ENCODE data around the gene RNU6-9.
A peak's percentile ranks its signal among the peaks of the same experiment; 100 is the strongest.

The RNU6-9 gene

DNA sequence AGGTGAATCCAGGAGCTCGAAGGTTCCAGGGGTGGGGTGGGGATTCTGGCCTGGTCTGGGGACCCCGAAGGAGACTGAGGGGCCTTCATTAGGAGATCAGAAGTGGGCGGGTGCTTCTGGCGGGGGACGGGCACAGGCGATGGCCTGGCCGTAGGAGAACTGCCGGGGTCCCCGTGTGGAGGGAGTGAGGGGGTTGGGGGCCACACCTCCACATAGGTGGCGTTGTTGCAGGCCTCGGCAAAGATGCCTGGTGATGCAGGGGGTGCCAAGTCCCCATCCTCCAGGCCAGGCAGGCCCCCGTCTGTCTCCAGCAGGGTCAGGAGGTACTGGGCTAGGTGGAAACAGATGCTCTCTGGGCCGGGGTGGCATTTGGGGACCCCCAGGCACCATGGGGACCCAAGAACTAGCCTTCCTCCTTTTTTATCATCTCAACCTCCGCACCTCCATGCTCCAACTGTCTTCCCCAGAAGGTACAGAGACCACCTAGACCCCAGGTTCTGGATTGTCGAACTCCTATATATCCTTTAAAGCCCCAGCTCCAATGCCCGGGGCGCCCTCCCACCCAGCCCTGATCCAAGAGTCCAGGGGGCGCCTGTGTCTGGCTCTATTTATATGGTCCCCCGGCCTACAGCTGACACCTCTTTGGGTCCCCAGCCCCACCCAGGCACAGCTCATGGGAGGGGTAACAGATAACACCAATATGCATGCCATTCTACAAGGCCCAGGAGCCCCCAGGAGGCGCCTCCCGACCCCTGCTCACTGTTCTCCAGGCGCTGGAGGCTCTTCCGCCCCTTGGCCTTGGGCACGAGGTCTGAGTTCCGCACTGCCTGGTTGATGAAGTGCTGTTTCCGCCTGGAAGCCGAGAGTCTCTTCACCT lies 8.2 kb downstream of the RNU6-9 start:
- Histone ChIP-seq H3K4me3 (ENCODE audit: low read length) (no peak overlapping the region), H2AFZ (ENCODE audit: low read depth, low read length) (no peak overlapping the region), H3K36me3 (ENCODE audit: insufficient read depth, low read length) (peaks cover 23% of the 10 kb centered on the region), H3K9me3 (ENCODE audit: low read length) (no peaks in the 10 kb centered on the region), H3K4me1 (ENCODE audit: insufficient read depth, low read length) (peaks cover 7% of the 10 kb centered on the region), H3K27me3 (ENCODE audit: insufficient read depth, low read length) (no peaks in the 10 kb centered on the region)

DNA sequence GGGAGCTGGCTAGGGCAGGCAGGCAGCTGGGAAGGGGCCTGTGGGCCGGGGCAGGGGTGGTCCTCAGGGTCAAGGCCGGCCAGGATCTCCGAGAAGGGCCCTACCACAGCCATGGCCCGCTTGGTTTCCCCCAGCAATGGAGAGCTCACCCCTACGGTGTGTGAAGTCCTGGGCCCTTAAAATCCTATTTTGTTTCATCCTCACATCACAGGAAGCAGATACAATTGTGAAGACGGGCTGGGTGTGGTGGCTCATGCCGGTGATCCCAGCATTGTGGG lies 8.7 kb downstream of the RNU6-9 start:
- H3K4me3 ChIP-seq (ENCODE audit: low read length): no peak overlapping the region
- peaks cover 17% of the 10 kb centered on the region for H3K36me3 ChIP-seq (ENCODE audit: insufficient read depth, low read length)
- H3K27me3 ChIP-seq (ENCODE audit: insufficient read depth, low read length): no peaks in the 10 kb centered on the region
- H3K4me1 ChIP-seq (ENCODE audit: insufficient read depth, low read length): peaks cover 7% of the 10 kb centered on the region
- H2AFZ ChIP-seq (ENCODE audit: low read depth, low read length): no peak overlapping the region
- no peaks in the 10 kb centered on the region for H3K9me3 ChIP-seq (ENCODE audit: low read length)

DNA sequence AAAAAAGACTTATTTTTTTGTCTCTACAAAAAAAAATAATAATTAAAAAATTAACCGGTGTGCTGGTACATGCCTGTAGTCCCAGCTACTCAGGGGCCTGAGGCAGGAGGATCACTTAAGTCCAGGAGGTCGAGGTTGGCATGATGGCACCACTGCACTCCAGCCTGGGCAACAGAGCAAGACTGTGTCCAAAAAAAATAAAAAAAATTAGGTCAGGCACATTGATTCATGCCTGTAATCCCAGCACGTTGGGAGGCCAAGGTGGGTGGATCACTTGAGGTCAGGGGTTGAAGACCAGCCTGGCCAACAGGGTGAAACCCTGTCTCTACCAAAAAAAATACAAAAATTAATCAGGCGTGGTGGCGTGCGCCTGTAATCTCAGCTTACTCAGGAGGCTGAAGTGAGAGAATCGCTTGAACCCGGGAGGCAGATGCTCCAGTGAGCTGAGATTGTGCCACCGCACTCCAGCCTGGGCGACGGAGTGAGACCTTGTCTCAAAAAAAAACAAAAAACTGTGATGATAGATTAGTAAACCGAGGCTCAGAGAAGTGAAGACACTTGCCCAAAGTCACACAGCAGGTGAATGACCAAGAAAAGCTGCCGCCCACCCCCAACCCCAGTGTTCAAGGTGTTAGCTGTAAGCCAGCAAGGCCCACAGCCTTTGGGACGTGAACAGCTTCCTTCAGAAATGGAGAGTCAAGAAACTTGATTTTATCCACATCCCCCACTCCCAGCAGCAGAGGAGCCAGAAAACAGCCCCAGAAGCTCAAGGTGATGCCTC lies 9.4 kb downstream of the RNU6-9 start:
- H3K36me3 ChIP-seq (ENCODE audit: insufficient read depth, low read length): peaks cover 15% of the 10 kb centered on the region
- H3K4me3 ChIP-seq (ENCODE audit: low read length): no peak overlapping the region
- H2AFZ ChIP-seq (ENCODE audit: low read depth, low read length): no peak overlapping the region
- H3K4me1 ChIP-seq (ENCODE audit: insufficient read depth, low read length): peaks cover 7% of the 10 kb centered on the region
- no peaks in the 10 kb centered on the region for H3K27me3 ChIP-seq (ENCODE audit: insufficient read depth, low read length)
- no peaks in the 10 kb centered on the region for H3K9me3 ChIP-seq (ENCODE audit: low read length)

DNA sequence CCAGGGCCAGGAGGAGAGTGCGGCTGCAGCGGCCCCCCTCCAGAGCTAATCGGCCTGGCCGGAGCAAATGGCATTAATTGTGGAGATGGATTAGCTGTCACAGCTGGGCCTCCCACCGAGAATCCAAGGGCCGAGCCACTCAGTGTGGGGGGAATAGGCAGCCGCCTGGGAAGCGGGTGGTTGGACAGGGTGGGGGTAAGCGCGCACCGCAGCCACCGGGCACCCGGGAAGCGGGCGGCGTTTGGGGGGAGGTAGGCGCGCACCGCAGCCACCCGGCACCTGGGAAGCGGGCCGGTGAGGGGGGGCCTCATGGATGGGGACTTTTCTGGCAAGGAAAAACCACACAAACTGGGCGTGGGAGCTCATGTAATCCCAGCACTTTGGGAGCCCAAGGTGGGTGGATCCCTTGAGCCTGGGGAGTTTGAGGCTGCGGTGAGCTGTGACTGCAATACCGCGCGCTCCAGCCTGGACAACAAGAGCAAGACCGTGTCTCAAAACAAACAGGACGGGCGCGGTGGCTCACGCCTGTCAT lies 10.0 kb downstream of the RNU6-9 start:
- Histone ChIP-seq H3K9me3 (ENCODE audit: low read length) (no peaks in the 10 kb centered on the region), H3K27me3 (ENCODE audit: insufficient read depth, low read length) (no peaks in the 10 kb centered on the region), H2AFZ (ENCODE audit: low read depth, low read length) (no peak overlapping the region), H3K4me3 (ENCODE audit: low read length) (no peak overlapping the region), H3K36me3 (ENCODE audit: insufficient read depth, low read length) (peaks cover 15% of the 10 kb centered on the region), H3K4me1 (ENCODE audit: insufficient read depth, low read length) (peaks cover 7% of the 10 kb centered on the region)

DNA sequence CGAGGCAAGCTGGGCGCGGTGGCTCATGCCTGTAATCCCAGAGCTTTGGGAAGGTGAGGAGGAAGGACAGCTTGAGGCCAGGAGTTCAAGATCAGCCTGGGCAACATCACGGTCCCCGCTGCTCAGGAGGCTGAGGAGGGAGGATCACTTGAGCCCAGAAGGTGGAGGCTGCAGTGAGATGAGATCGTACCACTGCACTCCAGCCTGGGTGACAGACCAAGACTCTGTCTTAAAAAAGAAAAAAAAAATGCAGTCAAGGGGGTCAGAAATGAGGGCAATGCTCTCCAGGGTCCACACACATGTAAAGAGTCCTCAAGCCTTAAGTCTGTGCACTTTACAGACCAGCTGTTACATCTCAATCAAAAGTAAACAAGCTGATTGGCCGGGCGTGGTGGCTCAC lies 11.3 kb downstream of the RNU6-9 start:
- Histone ChIP-seq H3K4me1 (ENCODE audit: insufficient read depth, low read length) (no peaks in the 10 kb centered on the region), H3K36me3 (ENCODE audit: insufficient read depth, low read length) (peaks cover 11% of the 10 kb centered on the region), H3K27me3 (ENCODE audit: insufficient read depth, low read length) (no peaks in the 10 kb centered on the region), H3K4me3 (ENCODE audit: low read length) (no peak overlapping the region), H2AFZ (ENCODE audit: low read depth, low read length) (no peak overlapping the region), H3K9me3 (ENCODE audit: low read length) (no peaks in the 10 kb centered on the region)

DNA sequence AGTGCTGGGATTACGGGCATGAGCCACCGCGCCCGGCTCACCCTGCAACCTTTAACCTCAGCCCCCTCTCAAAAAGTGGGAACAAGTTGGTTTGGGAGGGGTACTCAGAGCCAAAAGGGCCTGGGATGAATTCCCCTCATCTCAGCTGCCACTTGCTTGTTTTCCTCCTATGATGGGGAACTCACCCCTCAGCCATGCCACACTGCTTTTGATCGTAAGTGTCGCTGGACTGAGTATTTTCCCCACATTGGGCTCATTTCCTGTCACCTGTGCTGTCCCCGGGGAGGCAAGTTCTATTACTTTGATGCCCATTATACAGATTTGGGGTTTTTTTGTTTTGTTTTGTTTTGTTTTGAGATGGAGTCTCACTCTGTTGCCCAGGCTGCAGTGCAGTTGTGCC lies 13.2 kb downstream of the RNU6-9 start:
- H3K27me3 ChIP-seq (ENCODE audit: insufficient read depth, low read length): no peaks in the 10 kb centered on the region

DNA sequence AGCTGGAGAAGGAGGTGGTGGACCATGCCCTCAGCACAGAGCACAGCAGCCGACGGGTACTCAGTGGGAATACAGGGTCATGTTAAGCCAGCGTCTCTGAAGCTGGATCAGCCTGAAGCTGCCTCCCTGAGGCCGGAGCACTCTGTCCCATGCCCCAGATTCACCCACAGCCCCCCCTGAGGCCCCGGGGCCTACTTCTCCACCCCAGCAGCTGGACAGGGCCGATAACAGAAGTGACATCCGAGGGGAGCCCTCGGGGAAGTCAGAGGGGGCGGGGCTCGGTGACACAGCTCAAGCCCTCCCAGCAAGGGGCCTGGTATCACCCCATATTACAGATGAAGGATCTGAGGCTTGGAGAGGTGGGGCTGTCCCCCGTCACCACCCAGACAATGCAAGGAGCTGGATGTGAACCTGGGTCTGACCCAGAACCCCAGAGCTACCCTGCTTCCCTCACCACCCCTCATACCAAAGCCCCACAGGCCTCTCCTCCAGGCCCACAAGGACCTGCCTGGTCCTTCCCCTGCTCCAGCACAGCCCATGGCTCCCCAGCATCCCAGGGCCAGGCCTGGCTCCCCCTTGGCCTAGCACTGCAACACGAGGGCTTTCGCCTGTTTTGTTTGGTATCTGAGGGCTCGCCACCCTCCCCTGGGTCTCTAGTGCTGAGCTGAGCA lies 14.0 kb downstream of the RNU6-9 start:
- Histone ChIP-seq H3K9me3 (ENCODE audit: low read length) (peaks cover 3% of the 10 kb centered on the region), H3K4me3 (ENCODE audit: low read length) (no peak overlapping the region), H2AFZ (ENCODE audit: low read depth, low read length) (no peak overlapping the region), H3K36me3 (ENCODE audit: insufficient read depth, low read length) (no peaks in the 10 kb centered on the region), H3K4me1 (ENCODE audit: insufficient read depth, low read length) (no peaks in the 10 kb centered on the region), H3K27me3 (ENCODE audit: insufficient read depth, low read length) (no peaks in the 10 kb centered on the region)

More for the DNA sequence above, 13.2 kb downstream of the RNU6-9 start:
- no peaks in the 10 kb centered on the region for H3K4me1 ChIP-seq (ENCODE audit: insufficient read depth, low read length)
- peaks cover 5% of the 10 kb centered on the region for H3K36me3 ChIP-seq (ENCODE audit: insufficient read depth, low read length)
- H3K9me3 ChIP-seq (ENCODE audit: low read length): peaks cover 2% of the 10 kb centered on the region
- no peak overlapping the region for H3K4me3 ChIP-seq (ENCODE audit: low read length)
- H2AFZ ChIP-seq (ENCODE audit: low read depth, low read length): no peak overlapping the region

DNA sequence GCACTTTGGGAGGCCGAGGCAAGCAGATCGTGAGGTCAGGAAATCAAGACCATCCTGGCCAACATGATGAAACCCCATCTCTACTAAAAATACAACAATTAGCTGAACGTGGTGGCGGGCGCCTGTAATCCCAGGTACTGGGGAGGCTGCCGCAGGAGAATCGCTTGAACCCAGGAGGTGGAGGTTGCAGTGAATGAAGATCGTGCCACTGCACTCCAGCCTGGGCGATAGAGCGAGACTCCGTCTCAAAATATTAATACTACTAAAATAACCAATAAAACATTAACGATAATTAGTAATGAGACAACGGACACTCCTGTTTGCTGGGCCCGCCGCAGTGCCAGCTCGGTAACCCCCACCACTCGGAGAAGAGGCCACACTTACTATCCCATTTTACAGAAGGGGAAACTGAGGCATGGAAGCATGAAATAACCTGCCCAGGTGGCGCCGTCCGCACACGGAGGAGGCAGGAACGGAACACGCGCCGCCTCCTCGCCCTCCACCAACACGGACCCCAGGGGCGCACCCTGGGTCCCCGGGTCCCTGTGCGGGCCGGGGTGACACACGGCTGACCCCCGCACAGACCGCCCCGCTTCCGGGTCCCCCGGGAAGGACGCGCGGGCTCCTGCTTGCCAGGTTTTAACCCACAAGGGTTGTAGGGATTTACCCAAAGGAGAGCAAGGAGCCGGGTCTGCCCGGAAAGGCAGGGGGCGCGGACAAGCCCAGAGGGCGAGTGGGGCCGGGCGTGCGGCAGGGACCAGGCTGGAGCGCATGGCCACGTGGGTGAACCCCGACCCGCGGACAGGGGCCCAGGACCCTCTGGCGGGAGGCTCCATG lies 18.1 kb downstream of the RNU6-9 start:
- Histone ChIP-seq H3K4me3 (ENCODE audit: low read length) (no peak overlapping the region), H3K27me3 (ENCODE audit: insufficient read depth, low read length) (no peaks in the 10 kb centered on the region), H3K4me1 (ENCODE audit: insufficient read depth, low read length) (peaks cover 2% of the 10 kb centered on the region), H2AFZ (ENCODE audit: low read depth, low read length) (no peak overlapping the region), H3K36me3 (ENCODE audit: insufficient read depth, low read length) (no peaks in the 10 kb centered on the region), H3K9me3 (ENCODE audit: low read length) (peaks cover 3% of the 10 kb centered on the region)

DNA sequence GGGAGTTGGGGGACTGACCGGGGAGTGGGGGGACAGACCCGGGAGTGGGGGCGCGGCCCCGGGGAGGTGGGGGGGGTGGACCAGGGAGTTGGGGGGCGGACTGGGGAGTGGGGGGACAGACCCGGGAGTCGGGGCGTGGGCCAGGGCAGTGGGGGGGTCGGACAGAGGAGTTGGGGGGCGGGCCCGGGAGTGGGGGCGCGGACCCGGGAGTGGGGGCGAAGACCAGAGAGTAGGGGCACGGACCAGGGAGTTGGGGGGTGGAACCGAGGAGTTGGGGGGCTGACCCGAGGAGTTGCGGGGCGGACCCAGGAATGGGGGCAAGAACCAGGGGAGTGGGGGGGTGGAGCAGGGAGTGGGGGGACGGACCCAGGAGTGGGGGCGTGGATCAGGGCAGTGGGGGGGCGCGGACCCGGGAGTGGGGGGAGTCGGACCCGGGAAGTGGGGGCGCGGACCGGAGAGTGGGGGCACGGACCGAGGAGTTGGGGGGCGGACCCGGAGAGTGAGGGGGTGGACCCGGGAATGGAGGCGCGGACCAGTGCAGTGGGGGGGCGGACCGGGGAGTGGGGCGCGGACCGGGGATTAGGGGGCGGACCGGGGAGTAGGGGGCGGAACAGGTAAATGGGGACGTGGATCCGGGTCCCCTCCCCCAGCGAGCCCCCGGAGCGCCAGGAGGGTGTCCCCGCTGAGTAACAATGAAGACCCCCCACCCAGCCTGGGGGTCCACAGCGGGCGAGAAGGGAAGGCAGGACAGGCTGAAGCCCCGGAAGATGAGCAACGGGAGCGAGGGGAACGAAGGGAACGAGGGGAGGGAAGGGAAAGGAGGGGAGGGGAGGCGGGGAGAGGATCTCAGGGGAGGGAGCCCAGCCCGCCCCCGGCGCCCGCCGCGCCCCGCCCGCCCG lies 19.1 kb downstream of the RNU6-9 start:
- Histone ChIP-seq H3K36me3 (ENCODE audit: insufficient read depth, low read length) (no peaks in the 10 kb centered on the region), H3K4me3 (ENCODE audit: low read length) (peak overlapping the region; percentile 96), H3K9me3 (ENCODE audit: low read length) (peaks cover 3% of the 10 kb centered on the region), H3K27me3 (ENCODE audit: insufficient read depth, low read length) (no peaks in the 10 kb centered on the region), H3K4me1 (ENCODE audit: insufficient read depth, low read length) (peaks cover 5% of the 10 kb centered on the region), H2AFZ (ENCODE audit: low read depth, low read length) (no peak overlapping the region)

DNA sequence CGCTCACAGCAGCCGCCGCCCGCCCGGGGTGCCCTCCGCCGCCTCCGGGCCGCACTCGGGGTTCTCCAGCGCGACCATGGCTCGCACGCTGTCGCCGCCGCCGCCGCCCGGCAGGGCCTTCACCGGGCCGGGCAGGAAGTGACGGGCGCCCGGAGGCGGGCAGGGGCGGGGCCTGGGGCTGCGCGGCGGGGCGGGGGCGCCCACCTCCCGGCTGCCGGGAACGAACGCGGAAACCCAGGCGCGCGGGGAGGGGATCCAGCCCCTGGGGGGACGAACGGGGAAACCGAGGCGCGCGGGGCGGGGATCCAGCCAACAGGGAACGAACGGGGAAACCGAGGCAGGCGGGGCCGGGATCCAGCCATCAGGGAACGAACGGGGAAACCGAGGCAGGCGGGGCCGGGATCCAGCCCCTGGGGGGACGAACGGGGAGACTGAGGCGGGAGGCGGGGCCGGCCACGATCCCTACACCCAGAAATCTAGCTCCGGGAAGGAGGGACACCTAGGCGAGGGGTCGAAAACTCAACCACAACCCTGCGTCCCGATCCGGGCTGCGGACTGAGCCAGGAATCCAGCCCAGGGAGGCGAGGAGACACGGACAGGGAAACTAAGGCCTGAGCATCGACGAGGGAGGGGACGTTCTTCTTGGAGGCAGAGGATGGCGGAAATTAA lies 19.9 kb downstream of the RNU6-9 start, which contains the start of gene R3HDM4:
Gene R3HDM4, minus strand, starts transcription at position 140 of the 669 bp plus-strand sequence. Its CDS starts 62 bp downstream, at position 78.
- H3K9me3 ChIP-seq (ENCODE audit: low read length): peaks cover 3% of the 10 kb centered on the region
- H3K4me1 ChIP-seq (ENCODE audit: insufficient read depth, low read length): peaks cover 9% of the 10 kb centered on the region
- peak within 1 kb of the TSS; percentile 96 for H3K4me3 ChIP-seq (ENCODE audit: low read length)
- no peaks in the 10 kb centered on the region for H3K27me3 ChIP-seq (ENCODE audit: insufficient read depth, low read length)
- H2AFZ ChIP-seq (ENCODE audit: low read depth, low read length): peak within 1 kb of the TSS; percentile 60
- no peaks in the 10 kb centered on the region for H3K36me3 ChIP-seq (ENCODE audit: insufficient read depth, low read length)

DNA sequence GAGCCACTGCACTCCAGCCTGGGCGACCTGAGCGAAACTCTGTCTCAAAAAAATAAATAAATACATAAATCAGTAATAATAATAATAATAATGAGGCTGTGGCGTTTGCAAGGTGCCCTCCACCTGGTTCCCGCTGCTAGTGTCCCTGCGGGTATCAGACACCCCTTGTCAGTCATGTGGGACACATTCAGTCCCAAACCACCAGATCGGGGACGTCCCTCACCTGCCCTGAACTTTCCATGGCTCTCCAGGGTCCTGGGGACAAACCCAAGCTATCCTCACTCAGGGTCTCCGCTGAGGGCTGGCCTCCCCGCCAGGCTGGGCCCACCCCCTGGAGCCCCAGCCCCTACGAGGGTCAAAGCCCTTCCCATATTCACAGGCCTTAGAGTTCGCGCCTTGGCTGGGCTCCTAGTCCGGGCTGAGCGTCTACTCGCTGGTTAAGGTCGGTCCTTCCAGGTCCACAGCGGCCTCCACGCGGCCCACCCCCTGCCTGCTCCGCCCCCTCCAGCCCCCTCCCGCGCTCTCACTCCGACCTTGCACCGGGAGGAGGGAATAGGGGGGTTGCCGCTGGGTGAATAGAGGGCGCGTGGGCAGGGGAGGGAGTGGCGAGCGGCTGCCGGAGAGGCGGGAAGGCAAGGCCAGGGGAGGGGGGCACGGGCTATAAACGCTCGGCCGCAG lies 23.5 kb downstream of the RNU6-9 start:
- no peaks in the 10 kb centered on the region for H3K36me3 ChIP-seq (ENCODE audit: insufficient read depth, low read length)
- no peaks in the 10 kb centered on the region for H3K9me3 ChIP-seq (ENCODE audit: low read length)
- H3K4me3 ChIP-seq (ENCODE audit: low read length): peak overlapping the region; percentile 43
- no peaks in the 10 kb centered on the region for H3K27me3 ChIP-seq (ENCODE audit: insufficient read depth, low read length)
- H3K4me1 ChIP-seq (ENCODE audit: insufficient read depth, low read length): peaks cover 12% of the 10 kb centered on the region
- peak overlapping the region; percentile 24 for H2AFZ ChIP-seq (ENCODE audit: low read depth, low read length)

All from neuron (in vitro differentiated cells).